ENCODE measurements around the gene CDC40.
"Not testable (repeated sequence)": the region's sequence is repeated elsewhere in the genome, so short reads cannot be mapped to it uniquely, and the experiment has no call there.

Gene CDC40

GRCh38 chr6:110201151-110201884 lies 21.1 kb downstream of the CDC40 start:
- DNase-seq (ENCODE audit: low read depth in 2 of 2) = no peak

GRCh38 chr6:110207652-110208051 lies 27.4 kb downstream of the CDC40 start:
- no peak for DNase-seq (ENCODE audit: low read depth in 2 of 2)

- no peak for DNase-seq (ENCODE audit: low read depth in 2 of 2)
Measured at GRCh38 chr6:110211753-110212152, 31.5 kb downstream of the CDC40 start.

- DNase-seq (ENCODE audit: low read depth in 2 of 2) = no peak
Measured at GRCh38 chr6:110214338-110214737, 34.1 kb downstream of the CDC40 start.

DNA sequence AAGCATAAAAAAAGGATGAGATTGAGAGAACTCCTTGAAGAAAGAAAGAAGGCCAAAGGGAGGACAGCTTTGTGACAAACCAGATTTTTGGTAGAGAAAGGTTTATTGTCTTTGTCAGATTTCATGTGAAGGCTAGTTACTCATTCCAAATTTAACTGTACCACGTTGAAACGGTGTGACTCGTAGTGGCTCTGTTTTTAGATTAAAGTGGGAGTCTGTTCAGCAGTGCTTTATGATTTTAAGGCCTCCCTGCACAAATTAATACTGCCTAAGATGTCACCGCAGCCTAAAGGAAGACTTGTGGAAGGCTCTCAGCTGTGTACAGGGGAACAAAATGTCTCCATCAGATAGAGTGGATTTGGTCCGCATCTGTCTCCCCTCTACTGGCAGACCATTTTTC lies 35.9 kb downstream of the CDC40 start:
- DNase-seq (ENCODE audit: low read depth in 2 of 2) = no peak

DNA sequence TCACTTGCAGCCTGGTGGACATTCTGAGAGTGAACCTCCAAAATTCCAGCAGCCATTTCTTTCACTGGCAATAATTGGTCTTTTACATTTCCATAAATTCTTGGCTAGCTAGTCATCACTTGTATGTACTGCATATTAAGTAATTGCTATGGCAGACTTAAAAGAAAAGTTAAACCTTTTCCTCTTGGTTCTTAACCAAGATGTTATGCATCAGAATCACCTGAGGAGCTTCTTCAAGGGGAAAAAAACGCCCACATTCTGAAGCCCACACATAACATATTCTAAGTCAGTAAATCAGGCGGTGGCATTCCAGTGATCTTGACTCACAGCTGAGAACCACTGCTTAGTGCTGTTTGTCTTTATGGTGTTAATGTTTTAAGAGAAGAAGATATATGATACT lies 37.0 kb downstream of the CDC40 start:
- no peak for DNase-seq (ENCODE audit: low read depth in 2 of 2)

GRCh38 chr6:110221738-110222137 lies 41.5 kb downstream of the CDC40 start:
- no peak for DNase-seq (ENCODE audit: low read depth in 2 of 2)

DNA sequence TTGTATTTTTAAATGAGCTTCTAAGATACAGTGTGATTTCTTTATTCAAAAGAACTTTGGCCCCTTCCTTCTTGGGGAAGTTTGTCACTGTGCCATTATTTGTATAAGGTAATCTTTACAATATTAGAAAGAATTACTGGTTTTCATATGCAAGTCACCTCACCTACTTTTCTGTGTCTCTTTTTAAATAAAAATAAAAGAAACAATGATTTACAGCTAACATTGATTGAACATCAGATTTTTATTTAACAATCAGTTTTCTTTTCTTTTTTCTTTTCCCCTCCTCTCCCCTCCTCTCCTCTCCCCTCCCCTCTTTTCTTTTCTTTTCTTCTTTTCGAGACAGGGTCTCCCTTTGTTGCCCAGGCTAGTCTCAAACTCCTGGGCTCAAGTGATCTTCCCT lies 46.0 kb downstream of the CDC40 start:
- no peak for DNase-seq (ENCODE audit: low read depth in 2 of 2)

GRCh38 chr6:110232450-110232849 lies 52.2 kb downstream of the CDC40 start:
- no peak for DNase-seq (ENCODE audit: low read depth in 2 of 2)

DNA sequence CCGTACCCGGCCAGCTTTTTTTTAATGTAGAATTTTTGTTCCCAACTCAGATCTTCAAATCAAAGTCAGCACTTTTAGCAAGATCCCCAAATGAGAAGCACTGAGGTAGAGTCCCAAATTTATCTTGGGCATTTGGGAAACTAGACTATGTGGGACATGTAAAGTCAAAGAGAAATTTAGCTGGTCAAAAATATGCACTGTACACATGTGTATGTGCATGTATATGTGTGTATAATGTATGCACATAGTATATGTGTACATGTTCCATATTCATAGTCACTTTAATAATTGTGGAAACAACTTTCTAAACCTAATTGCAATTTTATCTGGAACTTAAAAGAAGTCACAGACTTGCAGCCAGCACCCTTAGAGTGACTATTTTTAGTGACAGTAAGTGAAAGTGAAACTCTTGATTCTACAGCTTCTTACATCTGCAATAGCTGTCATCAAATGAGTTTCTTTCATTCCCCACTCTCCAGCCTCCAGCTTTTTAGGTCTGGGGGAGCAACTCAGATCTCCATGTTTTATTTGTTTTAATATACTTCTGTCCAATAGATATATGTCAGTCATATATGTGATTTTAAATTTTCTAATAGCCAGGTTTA lies 53.6 kb downstream of the CDC40 start:
- DNase-seq (ENCODE audit: low read depth in 2 of 2) = no peak

GRCh38 chr6:110236007-110236406 lies 55.8 kb downstream of the CDC40 start:
- not testable (repeated sequence) for DNase-seq (ENCODE audit: low read depth in 2 of 2)

GRCh38 chr6:110239526-110240274 lies 59.5 kb downstream of the CDC40 start:
- no peak for DNase-seq (ENCODE audit: low read depth in 2 of 2)

GRCh38 chr6:110244621-110245020 lies 64.4 kb downstream of the CDC40 start:
- not testable (repeated sequence) for DNase-seq (ENCODE audit: low read depth in 2 of 2)

- DNase-seq (ENCODE audit: low read depth in 2 of 2) = no peak
Measured at GRCh38 chr6:110246378-110246777, 66.2 kb downstream of the CDC40 start.

GRCh38 chr6:110246900-110247546 lies 66.8 kb downstream of the CDC40 start:
- DNase-seq (ENCODE audit: low read depth in 2 of 2) = no peak

DNA sequence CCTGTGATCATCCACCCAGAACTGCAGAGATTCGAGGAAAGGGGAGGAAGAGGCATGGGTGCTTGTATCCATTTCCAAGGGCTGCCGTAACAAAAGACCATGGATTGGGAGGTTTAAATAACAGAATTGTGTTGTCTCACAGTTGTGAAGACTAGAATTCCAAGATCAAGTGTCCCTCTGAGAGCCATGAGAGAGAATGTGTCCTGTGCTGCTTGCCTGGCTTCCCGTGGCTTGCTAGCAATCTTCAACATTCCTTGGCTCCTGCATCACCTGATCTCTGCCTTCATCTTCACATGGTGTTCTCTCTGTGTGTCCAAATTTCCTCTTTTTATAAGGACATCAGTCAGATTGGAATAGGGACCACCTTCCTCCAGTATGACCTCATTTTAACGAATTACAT lies 69.8 kb downstream of the CDC40 start:
- no peak for DNase-seq (ENCODE audit: low read depth in 2 of 2)

- DNase-seq (ENCODE audit: low read depth in 2 of 2) = no peak
Measured at GRCh38 chr6:110250838-110251237, 70.6 kb downstream of the CDC40 start.

GRCh38 chr6:110255211-110255750 lies 75.1 kb downstream of the CDC40 start:
- no peak for DNase-seq (ENCODE audit: low read depth in 2 of 2)

DNA sequence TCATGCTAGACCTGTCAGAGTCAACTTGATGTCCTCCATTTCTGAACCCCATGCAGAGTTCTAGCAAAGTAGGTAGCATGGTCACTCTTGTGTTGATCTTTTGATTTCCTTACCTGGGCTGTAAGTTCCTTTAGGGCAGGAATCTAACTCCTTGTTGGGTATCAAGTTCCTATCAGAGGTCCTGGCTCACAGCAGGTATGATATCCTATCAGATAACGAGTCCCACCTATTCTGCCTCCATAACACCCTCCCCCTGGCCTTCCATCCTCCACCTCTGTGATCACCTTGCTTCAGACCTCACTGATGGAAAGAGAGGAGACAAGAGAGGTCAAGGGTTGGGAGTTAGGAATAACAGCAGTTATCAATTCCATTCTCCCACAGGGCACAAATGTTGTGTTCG lies 76.1 kb downstream of the CDC40 start:
- DNase-seq (ENCODE audit: low read depth in 2 of 2) = no peak

- DNase-seq (ENCODE audit: low read depth in 2 of 2) = no peak
Measured at GRCh38 chr6:110265273-110265672, 85.0 kb downstream of the CDC40 start.

DNA sequence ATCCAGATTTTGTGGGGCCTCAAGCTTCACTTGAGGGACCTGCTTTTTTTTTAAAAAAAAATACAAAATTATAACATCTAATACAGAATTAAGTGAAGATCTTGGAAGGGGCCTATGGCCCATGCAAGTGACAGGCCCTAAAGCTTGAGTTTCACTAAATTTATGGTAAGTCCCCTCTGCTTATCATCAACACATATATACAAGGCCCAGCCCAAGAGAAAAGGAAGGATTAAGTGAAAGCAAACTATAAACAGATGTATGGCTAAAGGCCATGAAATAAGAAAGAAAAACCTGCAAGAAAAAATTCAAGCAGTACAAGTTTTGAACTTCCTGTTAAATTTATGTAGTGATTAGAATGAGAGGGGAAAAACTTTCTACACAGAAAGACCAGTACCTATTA lies 86.8 kb downstream of the CDC40 start:
- DNase-seq (ENCODE audit: low read depth in 2 of 2) = no peak

DNA sequence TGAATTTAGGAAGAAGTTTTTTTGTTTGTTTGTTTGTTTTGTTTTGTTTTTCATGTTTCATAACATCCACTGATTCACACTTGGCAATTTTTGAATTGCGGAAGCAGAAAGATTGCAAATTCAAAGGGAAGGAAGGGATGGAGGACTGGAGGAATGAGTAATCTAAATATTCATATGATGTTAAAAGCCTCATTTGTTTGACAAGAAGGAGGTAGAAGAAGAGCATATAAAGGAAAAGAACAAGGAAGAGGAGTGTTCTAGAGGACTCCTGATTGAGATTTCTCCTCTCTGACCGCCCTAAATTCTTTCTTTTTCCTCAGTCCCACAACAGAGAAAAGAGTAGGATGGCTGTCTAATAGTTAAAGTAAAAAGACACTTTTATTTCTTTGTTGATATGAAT lies 89.4 kb downstream of the CDC40 start:
- no peak for DNase-seq (ENCODE audit: low read depth in 2 of 2)
